Neural crest cell (in vitro differentiated cells): ENCODE measurements around the gene ACSL3. TPM values are rescaled to one million over a fixed set of nuclear protein-coding genes. Genes with fewer than 3 reads are reported as not detected.

Experiments
- DNase-seq: peaks from one replicate; pipeline ENCODE4 v3.0.0; 2021; ENCODE audit warnings: low read depth, mixed read lengths, low spot score
- H3K27ac Mint-ChIP-seq: one replicate; pipeline ENCODE4 v1.8.0; 2021; ENCODE audit warnings: mild to moderate bottlenecking, mixed read lengths; ENCODE audit not compliant: unreplicated experiment
- H3K27me3 Mint-ChIP-seq: 2 replicates; pipeline ENCODE4 v1.8.0; 2021; ENCODE audit warnings: low read depth, mild to moderate bottlenecking, mixed read lengths
- H3K36me3 Mint-ChIP-seq: 2 replicates; pipeline ENCODE4 v1.8.0; 2021; ENCODE audit warnings: low read depth, mild to moderate bottlenecking, mixed read lengths
- H3K4me1 Mint-ChIP-seq: 2 replicates; pipeline ENCODE4 v1.8.0; 2021; ENCODE audit warnings: mixed read lengths
- H3K4me3 Mint-ChIP-seq: one replicate; pipeline ENCODE4 v1.8.0; 2021; ENCODE audit warnings: mild to moderate bottlenecking, mixed read lengths
- H3K9me3 Mint-ChIP-seq: 2 replicates; pipeline ENCODE4 v1.8.0; 2021; ENCODE audit warnings: mixed read lengths
- total RNA-seq: library from RNA; stranded (reverse); gene quantifications from 2 replicates; pipeline ENCODE4 v1.2.1, GENCODE V29; 2021
- TF ChIP-seq, protein P1 (sequence below): fragments of 200-600 bp; sonication (generic); conservative IDR thresholded peaks from 2 replicates; pipeline ENCODE4 v1.5.0; 2021; ENCODE audit warnings: antibody characterized with exemption, mild to moderate bottlenecking

Gene ACSL3
- total RNA-seq, 1 donor from 2014 or later, result 89.5 TPM

GRCh38 chr2:222922019-222922800 is 61.4 kb downstream of the ACSL3 start:
- Mint-ChIP-seq H3K27ac (no peak overlapping the region), H3K4me1 (no peaks in the 10 kb centered on the region), H3K27me3 (no peaks in the 10 kb centered on the region), H3K4me3 (no peak overlapping the region), H3K9me3 (no peaks in the 10 kb centered on the region), H3K36me3 (peaks cover 26% of the 10 kb centered on the region)
- TF ChIP-seq, protein P1, sequence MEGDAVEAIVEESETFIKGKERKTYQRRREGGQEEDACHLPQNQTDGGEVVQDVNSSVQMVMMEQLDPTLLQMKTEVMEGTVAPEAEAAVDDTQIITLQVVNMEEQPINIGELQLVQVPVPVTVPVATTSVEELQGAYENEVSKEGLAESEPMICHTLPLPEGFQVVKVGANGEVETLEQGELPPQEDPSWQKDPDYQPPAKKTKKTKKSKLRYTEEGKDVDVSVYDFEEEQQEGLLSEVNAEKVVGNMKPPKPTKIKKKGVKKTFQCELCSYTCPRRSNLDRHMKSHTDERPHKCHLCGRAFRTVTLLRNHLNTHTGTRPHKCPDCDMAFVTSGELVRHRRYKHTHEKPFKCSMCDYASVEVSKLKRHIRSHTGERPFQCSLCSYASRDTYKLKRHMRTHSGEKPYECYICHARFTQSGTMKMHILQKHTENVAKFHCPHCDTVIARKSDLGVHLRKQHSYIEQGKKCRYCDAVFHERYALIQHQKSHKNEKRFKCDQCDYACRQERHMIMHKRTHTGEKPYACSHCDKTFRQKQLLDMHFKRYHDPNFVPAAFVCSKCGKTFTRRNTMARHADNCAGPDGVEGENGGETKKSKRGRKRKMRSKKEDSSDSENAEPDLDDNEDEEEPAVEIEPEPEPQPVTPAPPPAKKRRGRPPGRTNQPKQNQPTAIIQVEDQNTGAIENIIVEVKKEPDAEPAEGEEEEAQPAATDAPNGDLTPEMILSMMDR, result no peak
- no peak for DNase-seq

- Mint-ChIP-seq H3K9me3 (no peaks in the 10 kb centered on the region), H3K36me3 (peaks cover 16% of the 10 kb centered on the region)
- TF ChIP-seq, protein P1, result no peak
These were observed 66.1 kb downstream of the ACSL3 start for GRCh38 chr2:222926915-222927314.

DNA sequence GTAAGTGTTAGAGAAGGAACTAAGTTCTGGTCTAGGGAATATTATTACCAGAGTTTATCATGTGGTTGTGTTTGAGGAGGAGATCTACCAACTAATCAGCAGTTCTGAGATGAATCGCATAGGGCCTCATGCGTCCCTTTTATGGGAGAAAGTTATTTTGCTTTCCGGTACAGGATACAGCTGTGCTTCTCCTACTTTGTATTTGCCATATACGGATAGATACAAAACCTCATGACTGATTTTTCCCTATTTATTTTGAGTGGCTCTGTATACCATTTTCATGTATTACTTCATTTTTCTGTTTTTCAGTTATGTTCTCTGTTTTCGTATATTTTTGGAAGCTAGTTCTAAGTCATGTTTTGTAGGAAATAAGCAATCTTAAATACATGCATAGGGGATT is 66.8 kb downstream of the ACSL3 start:
- Mint-ChIP-seq H3K27me3 (no peaks in the 10 kb centered on the region), H3K4me1 (no peaks in the 10 kb centered on the region), H3K27ac (no peak overlapping the region), H3K9me3 (no peaks in the 10 kb centered on the region), H3K36me3 (peaks cover 15% of the 10 kb centered on the region), H3K4me3 (no peak overlapping the region)
- TF ChIP-seq, protein P1, result no peak
- DNase-seq, result no peak

More at GRCh38 chr2:222926915-222927314, 66.1 kb downstream of the ACSL3 start:
- Mint-ChIP-seq H3K4me3 (no peak overlapping the region), H3K27me3 (no peaks in the 10 kb centered on the region), H3K27ac (no peak overlapping the region), H3K4me1 (no peaks in the 10 kb centered on the region)
- DNase-seq, result no peak

DNA sequence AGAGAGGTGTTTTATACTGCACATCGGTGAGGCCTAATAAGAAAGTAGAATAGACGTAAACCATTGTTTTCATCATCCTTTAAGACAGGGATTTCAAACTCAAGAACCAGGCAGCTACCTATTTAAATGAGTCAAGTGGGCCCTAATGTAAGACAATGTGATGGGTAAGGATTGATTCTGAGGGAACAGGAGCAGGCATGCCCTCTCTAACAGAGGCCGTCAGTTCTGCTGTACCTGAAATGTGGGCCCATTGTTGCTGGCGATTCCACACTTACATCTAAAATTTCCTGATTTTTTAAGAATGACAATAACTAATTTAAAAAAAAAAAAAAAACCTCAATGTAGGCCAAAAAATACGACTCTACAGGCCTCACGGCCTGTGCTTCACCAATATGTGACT is 67.5 kb downstream of the ACSL3 start:
- Mint-ChIP-seq H3K27me3 (no peaks in the 10 kb centered on the region), H3K4me3 (no peak overlapping the region)

GRCh38 chr2:222930862-222931261 is 70.0 kb downstream of the ACSL3 start:
- Mint-ChIP-seq H3K9me3 (no peaks in the 10 kb centered on the region), H3K4me1 (no peaks in the 10 kb centered on the region), H3K27me3 (no peaks in the 10 kb centered on the region), H3K4me3 (no peak overlapping the region), H3K27ac (no peak overlapping the region), H3K36me3 (peaks cover 22% of the 10 kb centered on the region)
- TF ChIP-seq, protein P1, result no peak
- DNase-seq, result no peak

More for the DNA sequence above, 67.5 kb downstream of the ACSL3 start:
- TF ChIP-seq, protein P1, result no peak
- peaks cover 15% of the 10 kb centered on the region for H3K36me3 Mint-ChIP-seq
- no peaks in the 10 kb centered on the region for H3K4me1 Mint-ChIP-seq
- H3K9me3 Mint-ChIP-seq, result no peaks in the 10 kb centered on the region
- no peak overlapping the region for H3K27ac Mint-ChIP-seq
- DNase-seq, result no peak
